GM18909 (cell line): ENCODE data around the gene KCNMB4.

Experiments used
- ATAC-seq: cut with Tn5 transposase; IDR thresholded peaks from one replicate; pipeline ENCODE4 v1.9.1; 2021; ENCODE audit warnings: mild to moderate bottlenecking; ENCODE audit not compliant: unreplicated experiment, poor library complexity

KCNMB4 gene, protein sequence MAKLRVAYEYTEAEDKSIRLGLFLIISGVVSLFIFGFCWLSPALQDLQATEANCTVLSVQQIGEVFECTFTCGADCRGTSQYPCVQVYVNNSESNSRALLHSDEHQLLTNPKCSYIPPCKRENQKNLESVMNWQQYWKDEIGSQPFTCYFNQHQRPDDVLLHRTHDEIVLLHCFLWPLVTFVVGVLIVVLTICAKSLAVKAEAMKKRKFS

DNA sequence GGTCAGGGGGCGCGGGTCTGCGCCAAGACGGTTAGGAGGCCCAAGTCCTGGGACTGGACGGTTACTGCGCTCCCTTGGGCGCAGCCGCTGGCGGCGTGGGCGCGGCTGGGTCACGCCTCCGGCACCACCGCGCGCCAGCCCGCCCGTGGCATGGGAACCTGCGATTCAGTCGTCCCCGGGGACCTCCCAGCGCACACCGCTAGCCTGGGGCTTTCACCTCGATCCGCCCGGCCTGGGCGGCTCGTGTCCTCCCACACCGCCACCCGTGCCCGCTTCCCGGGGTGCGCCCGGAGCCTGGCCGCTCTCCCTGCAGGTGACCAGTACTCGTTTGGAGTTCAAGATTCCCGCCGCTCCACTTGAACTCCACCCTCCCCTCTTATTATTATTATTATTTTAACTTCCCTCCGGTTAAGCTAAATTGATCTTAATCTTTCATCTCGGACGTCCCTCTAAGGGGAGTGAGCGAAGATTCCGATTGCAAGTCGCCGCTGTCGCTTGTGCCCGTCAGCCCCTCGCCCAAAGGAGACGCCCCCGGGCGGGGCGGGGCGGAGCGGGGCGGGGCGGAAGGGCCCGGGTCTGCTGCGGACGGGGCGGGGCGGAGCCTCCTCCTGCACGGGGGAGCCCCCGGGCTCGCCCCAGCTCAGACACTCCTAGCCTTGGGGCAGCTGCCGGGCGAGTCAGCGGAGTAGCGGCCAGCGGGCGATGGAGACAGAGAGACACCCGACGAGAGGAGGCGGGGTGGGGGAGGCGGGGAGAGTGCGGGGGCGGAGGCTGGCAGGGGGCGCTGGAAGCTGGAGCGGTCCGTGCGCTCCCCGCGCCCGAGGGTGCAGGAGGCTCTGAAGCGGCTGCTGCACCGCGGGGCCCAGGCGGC lies at the start of gene KCNMB4:
KCNMB4 (plus strand) TSS at position 643 of the 871 bp plus-strand sequence. CDS start 445 bp downstream, outside the sequence.
- ATAC-seq = peak; percentile 88

DNA sequence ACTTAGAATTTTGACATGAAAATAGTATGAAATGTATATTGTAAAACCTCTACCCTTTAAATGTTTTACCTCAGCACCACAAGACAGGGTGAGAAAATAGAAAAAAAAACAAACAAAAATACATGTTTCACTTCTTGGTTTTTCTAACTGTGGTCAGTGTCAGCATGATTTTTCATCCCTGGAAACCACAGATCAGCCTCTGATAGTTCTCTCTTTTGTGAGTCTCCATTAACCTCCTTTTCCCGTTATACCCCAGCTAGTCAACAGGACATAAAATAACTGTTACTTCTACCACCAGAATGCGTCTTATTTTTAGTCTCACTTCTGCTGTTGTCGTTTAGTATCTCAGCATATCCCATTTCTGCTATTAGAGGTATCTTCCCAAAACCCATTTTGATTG lies 48.3 kb upstream of the KCNMB4 start:
- peak; percentile 89 for ATAC-seq

DNA sequence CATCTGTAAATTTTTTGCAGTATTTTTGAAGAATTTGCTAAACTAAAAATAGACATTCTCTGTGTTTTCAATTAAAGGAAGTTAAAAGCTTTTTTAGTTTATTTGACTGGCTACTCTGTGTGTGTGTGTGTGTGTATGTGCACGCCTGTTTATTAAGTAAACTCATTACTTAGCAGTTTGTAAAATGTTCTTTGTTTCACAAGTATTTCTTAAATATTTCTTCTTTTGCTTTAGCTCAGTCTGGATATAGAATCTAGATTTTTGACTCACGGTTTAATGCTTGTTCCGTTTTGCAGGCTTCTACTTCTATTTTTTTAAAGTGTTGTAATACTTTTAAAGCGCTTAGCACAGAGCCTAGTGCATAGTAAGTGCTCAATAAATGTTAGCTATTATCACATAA lies 46.5 kb upstream of the KCNMB4 start:
- no peak for ATAC-seq

DNA sequence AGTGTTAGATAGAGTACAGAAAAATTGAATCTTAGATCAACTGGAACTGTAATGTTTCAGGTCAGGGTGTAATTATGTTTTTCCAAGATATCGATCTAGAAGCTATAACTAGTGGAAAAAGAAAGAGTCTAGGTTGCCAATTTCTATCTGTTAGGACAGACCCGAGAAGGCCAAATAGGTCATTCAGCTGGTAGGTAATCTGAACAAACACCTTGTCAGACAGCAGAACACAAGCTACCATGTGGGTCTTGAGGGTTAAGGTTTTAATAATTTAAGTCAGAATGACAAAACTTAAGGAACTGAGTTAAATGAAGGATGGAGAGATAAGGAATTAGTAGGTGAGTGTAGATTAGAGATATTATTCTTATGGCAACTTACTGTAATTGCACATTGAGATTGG lies 44.9 kb upstream of the KCNMB4 start:
- no peak for ATAC-seq

DNA sequence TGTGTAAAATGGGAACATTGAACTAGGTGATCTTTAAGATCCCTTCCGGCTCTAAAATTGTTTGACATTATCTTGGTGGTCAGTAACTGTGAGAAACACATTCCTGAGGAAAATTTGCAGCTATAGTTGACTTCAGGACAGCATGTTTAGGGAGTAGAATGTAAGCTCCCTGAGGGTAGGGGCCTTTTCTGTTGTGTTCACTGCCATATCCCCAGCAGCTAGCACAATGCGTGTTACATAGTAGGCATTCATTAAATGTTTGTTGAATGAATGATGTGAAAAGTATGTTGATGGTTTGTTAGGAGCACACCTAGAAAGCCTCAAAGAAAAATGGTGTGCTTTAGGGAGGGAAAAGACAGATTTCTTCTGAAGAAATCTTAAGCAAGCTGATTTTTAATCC lies 38.5 kb upstream of the KCNMB4 start:
- no peak for ATAC-seq

DNA sequence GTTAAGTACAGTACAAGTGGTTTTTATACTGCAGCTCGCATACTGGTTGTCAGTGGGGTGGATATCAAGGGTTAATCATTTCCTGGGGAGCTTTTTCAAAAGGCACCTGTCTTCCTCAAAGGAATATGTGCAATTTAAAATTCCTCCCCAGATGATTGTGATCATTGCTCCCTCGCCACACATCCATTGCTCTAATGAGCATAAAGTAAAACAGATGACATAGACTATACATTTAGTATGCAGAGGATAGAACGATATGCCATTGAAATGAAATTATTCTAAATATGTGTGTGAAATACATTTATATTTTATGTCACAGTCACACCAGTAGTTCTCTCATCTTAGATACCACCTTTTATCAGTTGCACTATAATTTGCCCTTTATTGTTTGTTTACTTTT lies 36.4 kb upstream of the KCNMB4 start:
- ATAC-seq = no peak

DNA sequence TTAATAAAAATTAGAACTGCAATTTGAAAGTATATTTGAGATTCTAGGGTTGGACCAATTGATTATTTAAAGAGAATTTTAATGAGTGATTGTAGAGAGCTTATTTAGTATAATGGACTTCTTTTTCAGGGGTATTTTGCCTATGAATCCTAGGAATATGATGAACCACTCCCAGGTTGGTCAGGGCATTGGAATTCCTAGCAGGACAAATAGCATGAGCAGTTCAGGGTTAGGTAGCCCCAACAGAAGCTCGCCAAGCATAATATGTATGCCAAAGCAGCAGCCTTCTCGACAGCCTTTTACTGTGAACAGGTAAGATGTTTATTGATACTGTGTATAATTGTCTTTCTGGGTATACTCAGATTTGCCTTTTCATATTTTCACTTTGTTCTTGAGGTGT lies 35.9 kb upstream of the KCNMB4 start:
- no peak for ATAC-seq

DNA sequence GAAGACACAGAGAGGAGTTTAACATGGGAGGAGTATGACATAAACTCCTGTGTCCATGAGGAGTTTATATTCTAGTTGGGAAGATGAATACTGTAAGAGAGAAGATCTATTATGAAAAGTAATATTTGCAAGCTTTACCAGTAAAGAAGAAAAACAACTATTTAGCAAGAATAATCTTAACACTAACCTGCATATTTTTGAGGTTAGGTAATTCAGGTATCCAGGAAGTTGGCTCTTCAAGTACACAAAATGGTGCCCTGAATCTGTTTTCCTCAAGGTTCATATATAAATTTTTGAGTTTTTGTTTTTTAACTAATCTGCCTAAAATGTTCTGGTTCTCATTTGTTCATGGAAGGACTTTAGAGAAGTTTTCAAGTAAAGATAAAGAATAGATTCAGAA lies 33.9 kb upstream of the KCNMB4 start:
- ATAC-seq = no peak

DNA sequence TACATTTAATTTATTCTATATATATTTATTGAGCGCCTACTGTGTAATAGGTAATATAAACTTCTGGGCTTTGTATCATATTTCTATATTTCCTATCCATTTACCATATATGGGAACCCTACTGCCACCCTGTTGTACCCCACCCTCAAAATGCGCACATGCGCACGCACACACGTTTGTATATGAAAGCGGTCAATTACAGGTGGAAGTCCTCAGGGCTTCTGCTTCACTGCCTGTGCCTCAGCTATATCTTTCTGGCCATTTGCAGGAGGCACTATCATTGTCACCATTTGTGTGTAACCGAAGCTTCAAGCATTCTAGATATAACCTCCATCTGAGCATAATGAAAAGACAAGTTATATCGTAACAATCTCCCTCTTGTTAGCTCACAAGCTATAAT lies 31.3 kb upstream of the KCNMB4 start:
- no peak for ATAC-seq

DNA sequence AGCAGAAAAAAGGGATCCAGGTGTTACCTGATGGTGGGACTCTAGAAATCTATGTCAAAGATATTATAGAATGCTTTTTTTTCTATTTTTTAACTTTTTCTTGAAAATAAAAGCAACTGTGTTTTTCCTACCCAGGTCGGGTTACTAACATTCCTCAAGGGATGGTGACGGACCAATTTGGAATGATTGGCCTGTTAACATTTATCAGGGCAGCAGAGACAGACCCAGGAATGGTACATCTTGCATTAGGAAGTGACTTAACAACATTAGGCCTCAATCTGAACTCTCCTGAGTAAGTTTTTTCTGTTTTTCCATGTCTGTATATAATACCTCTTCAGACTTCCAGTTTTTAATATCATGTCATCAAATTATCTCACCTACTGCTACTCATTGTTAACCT lies 27.6 kb upstream of the KCNMB4 start:
- ATAC-seq = no peak

DNA sequence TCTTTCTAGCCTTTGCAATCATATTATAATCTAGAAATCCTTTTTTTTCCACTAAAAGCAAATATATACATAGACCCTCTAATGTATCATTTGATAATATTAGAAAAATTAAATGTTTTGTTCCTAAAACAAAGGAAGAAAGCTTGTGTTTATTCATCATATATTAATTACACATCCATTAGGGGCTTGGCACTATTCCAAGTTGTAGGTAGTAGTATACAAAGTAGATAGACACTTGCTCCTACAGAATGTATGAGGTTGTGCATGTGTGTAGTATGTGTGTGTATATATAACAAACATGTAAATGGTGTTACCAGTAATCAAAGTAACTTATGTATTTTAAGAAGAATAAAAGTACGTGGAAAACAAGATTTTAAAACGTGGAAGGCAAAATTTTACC lies 15.0 kb upstream of the KCNMB4 start:
- ATAC-seq = no peak

DNA sequence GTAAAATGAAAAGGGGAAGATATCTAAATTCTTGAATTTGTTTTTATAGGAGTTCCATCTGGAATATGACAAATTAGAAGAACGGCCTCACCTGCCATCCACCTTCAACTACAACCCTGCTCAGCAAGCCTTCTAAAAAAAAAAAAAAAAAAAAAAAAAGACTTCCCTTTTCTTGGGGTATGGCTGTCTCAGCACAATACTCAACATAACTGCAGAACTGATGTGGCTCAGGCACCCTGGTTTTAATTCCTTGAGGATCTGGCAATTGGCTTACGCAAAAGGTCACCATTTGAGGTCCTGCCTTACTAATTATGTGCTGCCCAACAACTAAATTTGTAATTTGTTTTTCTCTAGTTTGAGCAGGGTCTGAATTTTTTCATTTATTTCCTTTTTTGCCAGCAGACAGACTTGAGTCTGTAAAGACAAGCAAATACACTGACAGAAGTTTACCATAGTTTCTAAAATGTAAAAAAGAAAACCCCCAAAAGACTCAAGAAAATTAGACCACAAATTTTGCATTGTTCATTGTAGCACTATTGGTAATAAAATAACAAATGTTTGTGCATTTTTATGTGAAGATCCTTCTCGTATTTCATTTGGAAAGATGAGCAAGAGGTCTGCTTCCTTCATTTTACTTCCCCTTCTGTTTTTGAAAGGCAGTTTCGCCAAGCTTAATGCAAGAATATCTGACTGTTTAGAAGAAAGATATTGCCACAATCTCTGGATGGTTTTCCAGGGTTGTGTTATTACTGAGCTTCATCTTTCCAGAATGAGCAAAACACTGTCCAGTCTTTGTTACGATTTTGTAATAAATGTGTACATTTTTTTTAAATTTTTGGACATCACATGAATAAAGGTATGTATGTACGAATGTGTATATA lies 12.1 kb upstream of the KCNMB4 start:
- ATAC-seq = no peak

DNA sequence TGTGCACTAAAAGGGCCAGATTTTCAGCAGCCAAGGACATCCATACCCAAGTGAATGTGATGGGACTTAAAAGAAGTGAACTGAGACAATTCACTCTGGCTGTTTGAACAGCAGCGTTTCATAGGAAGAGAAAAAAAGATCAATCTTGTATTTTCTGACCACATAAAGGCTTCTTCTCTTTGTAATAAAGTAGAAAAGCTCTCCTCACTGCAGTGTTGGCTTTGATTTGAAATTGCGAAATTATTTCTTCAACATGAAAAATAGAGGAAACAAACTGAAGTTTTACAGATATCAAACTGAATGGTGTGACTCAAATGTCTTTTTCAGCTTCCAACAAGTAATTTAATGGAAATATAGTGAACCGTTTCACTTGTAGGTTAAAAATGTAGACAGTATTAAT lies 11.3 kb upstream of the KCNMB4 start:
- ATAC-seq = no peak

DNA sequence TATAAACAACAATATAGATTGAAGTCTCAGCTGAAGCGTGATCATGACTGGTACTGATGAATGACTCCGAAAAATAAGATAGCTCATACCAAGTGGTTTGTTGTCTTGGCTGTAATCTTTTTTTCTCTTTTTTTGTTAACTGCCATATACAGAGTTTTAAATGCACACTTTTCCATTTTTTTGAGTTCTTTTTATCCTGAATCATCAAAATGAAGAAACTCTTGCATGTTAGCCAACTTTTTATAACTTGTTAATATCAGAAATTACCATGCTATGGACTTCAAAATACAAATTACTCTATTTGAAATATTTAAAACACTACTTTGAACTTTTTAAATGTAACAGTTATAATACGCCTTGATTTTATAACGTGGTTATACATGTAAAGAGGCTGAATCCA lies 10.1 kb upstream of the KCNMB4 start:
- ATAC-seq = no peak

DNA sequence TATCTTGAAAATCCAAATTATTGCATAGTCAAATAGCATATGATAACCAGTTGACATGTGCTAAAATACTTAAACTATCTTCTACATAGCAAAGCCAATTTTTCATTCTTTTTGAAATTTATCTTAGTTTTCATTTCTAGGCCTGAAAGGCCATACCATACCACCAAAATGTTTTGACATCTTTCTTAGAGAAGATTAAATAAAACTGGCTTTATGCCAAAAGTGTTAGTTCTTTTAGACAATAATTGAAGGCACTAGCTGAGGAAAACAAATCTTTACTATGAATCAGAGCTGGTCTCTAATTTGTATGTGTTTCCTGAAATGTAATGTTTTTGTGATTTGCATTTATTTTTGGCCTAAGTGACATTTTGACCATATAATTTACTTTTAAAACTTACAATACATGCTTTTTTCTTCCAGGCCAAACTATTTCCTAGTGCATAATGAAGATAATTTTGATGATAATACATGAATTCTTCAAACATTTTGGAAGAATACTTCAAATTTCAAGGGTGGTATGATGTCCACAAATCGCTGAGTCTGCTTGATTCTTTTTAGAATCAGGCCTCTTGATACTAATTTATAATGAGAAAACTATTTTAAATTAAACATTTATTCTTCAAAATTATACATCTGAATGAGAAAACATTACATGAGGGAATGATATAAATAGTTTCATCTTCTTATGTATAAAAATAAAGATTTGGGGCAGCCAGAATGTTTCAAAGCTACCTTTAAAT lies 6.5 kb upstream of the KCNMB4 start:
- no peak for ATAC-seq

DNA sequence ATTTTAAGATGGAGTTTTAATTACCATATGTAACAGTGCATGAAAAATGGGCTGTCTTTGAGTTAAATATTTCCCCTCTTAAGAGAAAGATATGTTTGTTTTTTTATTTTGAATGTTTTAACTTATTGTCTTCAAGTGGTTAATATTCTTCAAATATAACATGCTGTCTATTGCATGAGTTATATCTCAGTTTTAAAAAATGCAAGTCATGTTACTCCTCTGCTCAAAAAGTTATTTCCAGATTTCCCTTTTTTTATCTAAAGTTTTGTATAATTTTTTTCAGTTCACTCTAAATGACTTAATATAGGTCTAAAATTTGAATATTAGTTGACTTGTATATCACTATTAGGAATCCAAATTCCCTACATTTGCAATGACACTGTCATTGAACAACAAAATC lies 5.9 kb upstream of the KCNMB4 start:
- no peak for ATAC-seq

DNA sequence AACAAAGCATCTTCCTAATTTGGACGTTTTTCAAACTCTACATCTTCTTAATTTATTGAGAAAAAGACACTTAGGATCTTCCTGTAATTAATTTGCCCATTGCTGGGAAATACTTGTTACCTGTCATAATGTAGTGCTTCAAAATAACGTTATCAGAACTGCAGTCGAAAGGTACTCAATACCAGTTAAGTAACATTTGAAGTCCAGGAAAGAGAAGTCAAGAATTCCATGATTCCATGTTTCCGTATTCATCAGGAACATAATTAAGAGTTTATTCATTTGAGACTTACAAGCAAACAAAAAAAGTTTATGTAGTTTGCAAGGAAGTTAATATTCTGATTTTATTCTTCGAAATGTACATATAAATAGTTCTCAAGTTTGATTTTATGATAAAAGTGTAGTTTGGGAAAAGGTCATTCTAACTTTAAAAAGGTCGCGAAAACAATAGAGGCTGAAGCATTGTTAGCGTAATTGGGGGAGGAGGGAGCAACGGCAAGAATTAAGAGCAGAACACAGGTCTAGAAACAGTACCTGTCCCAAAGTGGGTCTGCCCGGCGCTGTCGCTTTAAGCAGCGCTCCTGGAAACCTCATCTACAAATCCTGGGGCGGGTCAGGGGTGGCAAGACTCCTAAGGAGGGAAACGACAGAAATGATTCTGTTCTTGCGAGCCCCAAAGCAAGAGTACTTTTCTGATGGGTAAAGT lies 1.2 kb upstream of the KCNMB4 start:
- no peak for ATAC-seq

DNA sequence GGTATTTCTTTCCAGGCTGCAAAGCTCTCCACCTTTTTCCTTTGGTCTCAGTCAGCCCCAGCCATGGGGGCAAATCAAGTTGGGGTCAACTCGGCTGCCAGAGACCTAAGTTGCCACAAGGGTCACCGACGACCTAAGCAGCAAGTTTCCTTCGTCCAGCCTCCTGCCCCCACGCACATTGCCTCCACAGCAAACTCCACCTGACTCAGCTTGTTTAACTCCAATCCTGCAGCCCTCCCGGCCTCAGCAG lies 767 bp upstream of the KCNMB4 start:
- no peak for ATAC-seq

DNA sequence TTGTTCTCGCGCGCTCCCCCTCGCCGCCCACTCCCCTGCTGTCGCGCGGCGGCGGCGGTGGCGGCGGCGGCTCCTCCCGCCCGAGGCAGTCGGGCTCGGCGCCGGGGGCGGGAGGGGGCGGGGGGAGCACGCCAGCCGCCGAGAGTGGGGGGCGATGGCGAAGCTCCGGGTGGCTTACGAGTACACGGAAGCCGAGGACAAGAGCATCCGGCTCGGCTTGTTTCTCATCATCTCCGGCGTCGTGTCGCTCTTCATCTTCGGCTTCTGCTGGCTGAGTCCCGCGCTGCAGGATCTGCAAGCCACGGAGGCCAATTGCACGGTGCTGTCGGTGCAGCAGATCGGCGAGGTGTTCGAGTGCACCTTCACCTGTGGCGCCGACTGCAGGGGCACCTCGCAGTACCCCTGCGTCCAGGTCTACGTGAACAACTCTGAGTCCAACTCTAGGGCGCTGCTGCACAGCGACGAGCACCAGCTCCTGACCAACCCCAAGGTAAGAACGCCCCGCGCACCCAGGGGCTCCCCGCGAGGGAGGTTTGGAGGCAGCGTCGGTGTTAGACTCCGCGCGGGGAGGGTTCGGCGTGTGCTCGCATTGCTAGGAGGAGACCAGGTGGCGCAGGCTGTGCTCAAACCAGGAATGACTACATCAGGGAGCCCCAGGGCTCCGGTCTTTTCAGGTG lies 629 bp downstream of the KCNMB4 start:
- ATAC-seq = peak; percentile 48
